Measurements from ENCODE around the gene PCDHB4.
"Not testable (repeated sequence)": the region's sequence is repeated elsewhere in the genome, so short reads cannot be mapped to it uniquely, and the experiment has no call there.

The PCDHB4 gene

GRCh38 chr5:141150224-141150992, 28.8 kb downstream of the PCDHB4 start:
- DNase-seq (ENCODE audit: low spot score): no peak

DNA sequence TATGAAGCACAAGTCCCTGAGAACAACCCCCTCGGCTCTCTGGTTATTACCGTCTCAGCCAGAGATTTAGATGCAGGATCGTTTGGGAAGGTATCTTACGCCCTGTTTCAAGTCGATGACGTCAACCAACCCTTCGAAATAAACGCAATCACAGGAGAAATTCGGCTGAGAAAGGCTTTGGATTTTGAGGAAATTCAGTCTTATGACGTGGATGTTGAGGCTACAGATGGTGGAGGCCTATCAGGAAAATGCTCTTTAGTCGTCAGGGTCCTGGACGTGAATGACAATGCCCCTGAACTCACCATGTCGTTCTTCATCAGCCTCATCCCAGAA, 29.3 kb downstream of the PCDHB4 start:
- no peak for DNase-seq (ENCODE audit: low spot score)

DNA sequence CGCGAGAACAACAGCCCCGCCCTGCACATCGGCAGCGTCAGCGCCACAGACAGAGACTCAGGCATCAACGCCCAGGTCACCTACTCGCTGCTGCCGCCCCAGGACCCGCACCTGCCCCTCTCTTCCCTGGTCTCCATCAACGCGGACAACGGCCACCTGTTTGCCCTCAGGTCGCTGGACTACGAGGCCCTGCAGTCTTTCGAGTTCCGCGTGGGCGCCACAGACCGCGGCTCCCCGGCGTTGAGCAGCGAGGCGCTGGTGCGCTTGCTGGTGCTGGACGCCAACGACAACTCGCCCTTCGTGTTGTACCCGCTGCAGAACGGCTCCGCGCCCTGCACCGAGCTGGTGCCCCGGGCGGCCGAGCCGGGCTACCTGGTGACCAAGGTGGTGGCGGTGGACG, 30.0 kb downstream of the PCDHB4 start:
- not testable (repeated sequence) for DNase-seq (ENCODE audit: low spot score)

DNA sequence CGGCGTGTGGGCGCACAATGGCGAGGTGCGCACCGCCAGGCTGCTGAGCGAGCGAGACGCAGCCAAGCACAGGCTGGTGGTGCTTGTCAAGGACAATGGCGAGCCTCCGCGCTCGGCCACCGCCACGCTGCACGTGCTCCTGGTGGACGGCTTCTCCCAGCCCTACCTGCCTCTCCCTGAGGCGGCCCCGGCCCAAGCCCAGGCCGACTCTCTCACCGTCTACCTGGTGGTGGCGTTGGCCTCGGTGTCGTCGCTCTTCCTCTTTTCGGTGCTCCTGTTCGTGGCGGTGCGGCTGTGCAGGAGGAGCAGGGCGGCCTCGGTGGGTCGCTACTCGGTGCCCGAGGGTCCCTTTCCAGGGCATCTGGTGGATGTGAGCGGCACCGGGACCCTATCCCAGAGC, 30.5 kb downstream of the PCDHB4 start:
- DNase-seq (ENCODE audit: low spot score): not testable (repeated sequence)

- no peak for DNase-seq (ENCODE audit: low spot score)
These were observed 34.1 kb downstream of the PCDHB4 start for GRCh38 chr5:141155540-141156374.

GRCh38 chr5:141157356-141157755, 35.7 kb downstream of the PCDHB4 start:
- not testable (repeated sequence) for DNase-seq (ENCODE audit: low spot score)

GRCh38 chr5:141157901-141158300, 36.3 kb downstream of the PCDHB4 start:
- DNase-seq (ENCODE audit: low spot score): not testable (repeated sequence)

DNA sequence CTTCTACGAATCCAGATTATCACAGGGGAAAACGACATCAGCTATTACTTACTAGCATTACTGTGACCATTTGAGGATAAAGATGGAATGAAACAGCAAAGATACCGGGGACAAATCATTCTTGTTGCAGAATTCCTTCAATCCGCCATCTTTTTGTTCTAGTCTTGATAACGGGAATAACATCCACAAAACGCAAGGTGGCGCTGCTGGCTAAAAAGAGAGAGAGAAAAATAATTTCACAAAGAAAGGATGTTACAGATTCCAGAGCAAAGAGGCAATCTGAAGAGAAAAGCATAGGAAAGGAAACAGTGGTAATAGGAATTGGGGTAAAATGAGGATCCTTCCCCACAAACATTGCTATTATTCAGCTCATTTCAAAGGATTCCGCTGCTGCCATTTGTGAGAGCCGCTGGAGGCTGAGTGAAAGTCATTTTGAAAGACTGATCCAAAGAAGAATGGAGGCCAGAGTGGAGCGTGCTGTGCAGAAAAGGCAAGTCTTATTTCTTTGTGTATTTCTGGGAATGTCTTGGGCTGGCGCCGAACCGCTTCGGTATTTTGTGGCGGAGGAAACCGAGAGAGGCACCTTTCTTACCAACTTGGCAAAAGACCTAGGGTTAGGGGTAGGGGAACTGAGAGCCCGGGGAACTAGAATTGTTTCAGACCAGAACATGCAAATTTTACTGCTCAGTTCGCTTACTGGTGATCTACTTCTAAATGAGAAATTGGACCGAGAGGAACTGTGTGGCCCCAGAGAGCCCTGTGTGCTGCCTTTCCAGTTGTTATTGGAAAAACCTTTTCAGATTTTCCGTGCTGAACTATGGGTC, 51.0 kb downstream of the PCDHB4 start, which contains the start of gene PCDHB7:
Gene PCDHB7, plus strand, starts transcription at position 264 of the 824 bp plus-strand sequence. Its CDS starts 192 bp downstream, at position 456.
- peak; percentile 38 for DNase-seq (ENCODE audit: low spot score)

DNA sequence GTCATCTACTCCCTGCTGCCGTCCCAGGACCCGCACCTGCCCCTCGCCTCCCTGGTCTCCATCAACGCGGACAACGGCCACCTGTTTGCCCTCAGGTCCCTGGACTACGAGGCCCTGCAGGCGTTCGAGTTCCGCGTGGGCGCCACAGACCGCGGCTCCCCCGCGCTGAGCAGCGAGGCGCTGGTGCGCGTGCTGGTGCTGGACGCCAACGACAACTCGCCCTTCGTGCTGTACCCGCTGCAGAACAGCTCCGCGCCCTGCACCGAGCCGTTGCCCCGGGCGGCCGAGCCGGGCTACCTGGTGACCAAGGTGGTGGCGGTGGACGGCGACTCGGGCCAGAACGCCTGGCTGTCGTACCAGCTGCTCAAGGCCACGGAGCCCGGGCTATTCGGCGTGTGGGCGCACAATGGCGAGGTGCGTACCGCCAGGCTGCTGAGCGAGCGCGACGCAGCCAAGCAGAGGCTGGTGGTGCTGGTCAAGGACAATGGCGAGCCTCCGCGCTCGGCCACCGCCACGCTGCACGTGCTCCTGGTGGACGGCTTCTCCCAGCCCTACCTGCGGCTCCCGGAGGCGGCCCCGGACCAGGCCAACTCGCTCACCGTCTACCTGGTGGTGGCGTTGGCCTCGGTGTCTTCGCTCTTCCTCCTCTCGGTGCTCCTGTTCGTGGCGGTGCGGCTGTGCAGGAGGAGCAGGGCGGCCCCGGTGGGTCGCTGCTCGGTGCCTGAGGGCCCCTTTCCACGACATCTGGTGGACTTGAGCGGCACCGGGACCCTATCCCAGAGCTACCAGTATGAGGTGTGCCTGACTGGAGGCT, 52.9 kb downstream of the PCDHB4 start:
- not testable (repeated sequence) for DNase-seq (ENCODE audit: low spot score)
